ENCODE measurements around the gene ZFP92.

Gene ZFP92

GRCh38 chrX:153410373-153410772, 899 bp upstream of the ZFP92 start:
- Histone ChIP-seq H3K4me1 (ENCODE audit: insufficient read depth, insufficient read length) (peaks cover 2% of the 10 kb centered on the region), H3K27me3 (ENCODE audit: insufficient read depth, insufficient read length) (peaks cover 24% of the 10 kb centered on the region), H3K36me3 (ENCODE audit: insufficient read depth, insufficient read length, low read length) (no peaks in the 10 kb centered on the region), H3K9me3 (ENCODE audit: insufficient read depth, low read length) (no peaks in the 10 kb centered on the region), H3K4me3 (ENCODE audit: insufficient read length, low read depth) (no peak overlapping the region), H3K9ac (ENCODE audit: insufficient read length, low read depth) (no peak overlapping the region)
- no peak for DNase-seq (ENCODE audit: low read depth, low spot score)
- TF ChIP-seq ZNF274 (IDR thresholded peaks at IDR 0.05; ENCODE audit: low read depth, low read length) (no peak), YY1 (IDR thresholded peaks at IDR 0.05; ENCODE audit: insufficient read depth, insufficient read length) (no peak), SUZ12 (IDR thresholded peaks at IDR 0.05; ENCODE audit: extremely low read depth, insufficient read depth, insufficient read length) (no peak)

GRCh38 chrX:153410888-153411254, 401 bp upstream of the ZFP92 start:
- H3K9me3 ChIP-seq (ENCODE audit: insufficient read depth, low read length), result no peaks in the 10 kb centered on the region
- DNase-seq (ENCODE audit: low read depth, low spot score), result no peak
- TF ChIP-seq ZNF274 (IDR thresholded peaks at IDR 0.05; ENCODE audit: low read depth, low read length) (no peak), SUZ12 (IDR thresholded peaks at IDR 0.05; ENCODE audit: extremely low read depth, insufficient read depth, insufficient read length) (no peak), YY1 (IDR thresholded peaks at IDR 0.05; ENCODE audit: insufficient read depth, insufficient read length) (no peak)
- H3K27me3 ChIP-seq (ENCODE audit: insufficient read depth, insufficient read length), result peaks cover 24% of the 10 kb centered on the region
- H3K9ac ChIP-seq (ENCODE audit: insufficient read length, low read depth), result no peak overlapping the region
- no peaks in the 10 kb centered on the region for H3K36me3 ChIP-seq (ENCODE audit: insufficient read depth, insufficient read length, low read length)
- peaks cover 2% of the 10 kb centered on the region for H3K4me1 ChIP-seq (ENCODE audit: insufficient read depth, insufficient read length)
- H3K4me3 ChIP-seq (ENCODE audit: insufficient read length, low read depth), result no peak overlapping the region

DNA sequence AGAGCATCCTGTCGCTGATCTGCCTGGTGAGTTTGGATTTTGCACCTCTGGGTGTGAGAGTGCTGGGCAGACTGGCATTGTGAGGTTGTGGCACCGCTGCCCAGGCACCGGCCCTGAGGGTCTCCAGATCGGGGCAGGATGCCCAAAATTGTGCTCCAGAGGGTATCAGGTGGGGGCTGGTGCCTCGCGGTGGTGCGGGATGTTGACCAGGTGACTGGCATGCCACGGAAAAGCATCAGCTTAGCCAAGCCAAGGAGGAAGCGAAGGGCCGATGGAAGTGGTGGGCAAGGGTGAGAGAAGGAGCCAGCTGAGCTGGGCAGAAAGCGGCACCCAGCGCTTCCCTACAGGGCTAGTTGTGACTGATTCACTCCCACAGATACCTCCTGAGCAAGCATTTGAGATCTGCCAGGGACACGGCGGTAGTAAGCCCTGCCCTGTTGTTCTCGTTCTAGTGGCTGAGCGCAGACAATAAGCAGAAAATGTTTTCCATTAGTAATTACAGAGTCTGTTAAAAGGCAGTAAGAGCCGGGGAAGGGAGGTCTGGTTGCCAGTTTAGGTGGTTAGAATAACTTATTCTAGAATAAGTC, 809 bp downstream of the ZFP92 start:
- H3K9ac ChIP-seq (ENCODE audit: insufficient read length, low read depth), result no peak overlapping the region
- DNase-seq (ENCODE audit: low read depth, low spot score), result no peak
- no peaks in the 10 kb centered on the region for H3K9me3 ChIP-seq (ENCODE audit: insufficient read depth, low read length)
- H3K36me3 ChIP-seq (ENCODE audit: insufficient read depth, insufficient read length, low read length), result no peaks in the 10 kb centered on the region
- H3K27me3 ChIP-seq (ENCODE audit: insufficient read depth, insufficient read length), result peaks cover 24% of the 10 kb centered on the region
- H3K4me3 ChIP-seq (ENCODE audit: insufficient read length, low read depth), result peak overlapping the region; percentile 11
- peaks cover 2% of the 10 kb centered on the region for H3K4me1 ChIP-seq (ENCODE audit: insufficient read depth, insufficient read length)
- TF ChIP-seq YY1 (IDR thresholded peaks at IDR 0.05; ENCODE audit: insufficient read depth, insufficient read length), result no peak
- no peak for TF ChIP-seq SUZ12 (IDR thresholded peaks at IDR 0.05; ENCODE audit: extremely low read depth, insufficient read depth, insufficient read length)
- TF ChIP-seq ZNF274 (IDR thresholded peaks at IDR 0.05; ENCODE audit: low read depth, low read length), result no peak

GRCh38 chrX:153412746-153413720, 1.8 kb downstream of the ZFP92 start:
- Histone ChIP-seq H3K4me3 (ENCODE audit: insufficient read length, low read depth) (no peak overlapping the region), H3K9me3 (ENCODE audit: insufficient read depth, low read length) (no peaks in the 10 kb centered on the region), H3K9ac (ENCODE audit: insufficient read length, low read depth) (no peak overlapping the region), H3K27me3 (ENCODE audit: insufficient read depth, insufficient read length) (peaks cover 24% of the 10 kb centered on the region), H3K4me1 (ENCODE audit: insufficient read depth, insufficient read length) (peaks cover 2% of the 10 kb centered on the region), H3K36me3 (ENCODE audit: insufficient read depth, insufficient read length, low read length) (no peaks in the 10 kb centered on the region)
- no peak for DNase-seq (ENCODE audit: low read depth, low spot score)
- no peak for TF ChIP-seq ZNF274 (IDR thresholded peaks at IDR 0.05; ENCODE audit: low read depth, low read length)
- no peak for TF ChIP-seq SUZ12 (IDR thresholded peaks at IDR 0.05; ENCODE audit: extremely low read depth, insufficient read depth, insufficient read length)
- TF ChIP-seq YY1 (IDR thresholded peaks at IDR 0.05; ENCODE audit: insufficient read depth, insufficient read length), result no peak

DNA sequence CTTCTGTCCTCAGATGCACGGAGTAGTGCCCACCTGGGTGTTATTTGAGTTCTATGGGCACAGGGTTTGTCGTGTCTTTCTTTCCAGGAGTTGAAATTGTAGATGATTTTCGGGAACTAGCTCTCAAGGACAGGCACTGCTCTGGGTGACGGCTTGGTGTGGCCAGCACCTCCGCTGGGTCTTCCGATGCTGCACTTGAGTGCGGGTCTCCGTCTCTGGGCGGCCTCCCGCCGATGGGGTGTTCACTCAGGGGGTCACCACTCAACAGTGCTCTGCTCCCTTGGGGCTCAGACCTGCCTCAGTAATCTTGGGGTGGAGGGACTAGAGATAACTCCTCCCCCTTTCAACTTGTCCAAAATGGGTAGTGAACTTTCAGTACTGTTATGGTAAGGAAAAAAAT, 2.5 kb downstream of the ZFP92 start:
- no peak overlapping the region for H3K4me3 ChIP-seq (ENCODE audit: insufficient read length, low read depth)
- H3K4me1 ChIP-seq (ENCODE audit: insufficient read depth, insufficient read length), result peaks cover under 1% of the 10 kb centered on the region
- TF ChIP-seq YY1 (IDR thresholded peaks at IDR 0.05; ENCODE audit: insufficient read depth, insufficient read length) (no peak), SUZ12 (IDR thresholded peaks at IDR 0.05; ENCODE audit: extremely low read depth, insufficient read depth, insufficient read length) (no peak), ZNF274 (IDR thresholded peaks at IDR 0.05; ENCODE audit: low read depth, low read length) (no peak)
- H3K36me3 ChIP-seq (ENCODE audit: insufficient read depth, insufficient read length, low read length), result no peaks in the 10 kb centered on the region
- no peaks in the 10 kb centered on the region for H3K9me3 ChIP-seq (ENCODE audit: insufficient read depth, low read length)
- H3K27me3 ChIP-seq (ENCODE audit: insufficient read depth, insufficient read length), result peaks cover 24% of the 10 kb centered on the region
- no peak overlapping the region for H3K9ac ChIP-seq (ENCODE audit: insufficient read length, low read depth)
- DNase-seq (ENCODE audit: low read depth, low spot score), result no peak

DNA sequence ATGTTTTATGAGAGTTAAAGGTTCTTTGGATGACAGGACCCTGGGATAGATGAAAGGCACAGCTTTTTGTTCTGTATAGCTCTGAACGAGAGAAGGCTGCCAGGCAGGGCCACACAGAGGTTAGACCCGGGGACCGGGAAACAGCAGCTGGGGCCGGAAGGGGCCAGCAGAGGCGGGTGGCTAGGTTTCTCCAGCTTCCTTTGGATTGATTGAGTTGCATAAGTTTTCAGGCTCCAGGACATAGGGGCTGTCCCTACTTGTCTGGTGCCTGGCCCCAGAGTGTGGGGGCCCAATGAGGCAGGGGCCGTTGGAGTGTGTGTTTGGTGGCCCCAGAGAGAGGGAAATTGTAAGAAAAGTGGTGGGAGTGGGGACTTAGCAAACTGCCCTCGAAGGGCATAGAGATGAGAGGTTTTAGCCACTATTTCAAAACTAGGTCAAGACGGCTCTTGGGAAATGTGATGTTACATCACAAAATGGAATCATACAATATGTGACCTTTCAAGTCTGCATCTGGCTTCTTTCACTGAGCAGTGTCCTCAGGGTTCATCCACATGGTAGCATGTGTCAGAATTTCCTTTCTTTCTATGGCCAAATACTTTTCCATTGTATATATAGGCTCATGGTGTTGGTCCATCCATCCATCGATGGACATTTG, 3.7 kb downstream of the ZFP92 start:
- Histone ChIP-seq H3K9ac (ENCODE audit: insufficient read length, low read depth) (no peak overlapping the region), H3K4me1 (ENCODE audit: insufficient read depth, insufficient read length) (no peaks in the 10 kb centered on the region), H3K4me3 (ENCODE audit: insufficient read length, low read depth) (no peak overlapping the region), H3K36me3 (ENCODE audit: insufficient read depth, insufficient read length, low read length) (no peaks in the 10 kb centered on the region), H3K27me3 (ENCODE audit: insufficient read depth, insufficient read length) (peaks cover 24% of the 10 kb centered on the region), H3K9me3 (ENCODE audit: insufficient read depth, low read length) (no peaks in the 10 kb centered on the region)
- DNase-seq (ENCODE audit: low read depth, low spot score), result no peak
- no peak for TF ChIP-seq ZNF274 (IDR thresholded peaks at IDR 0.05; ENCODE audit: low read depth, low read length)
- TF ChIP-seq SUZ12 (IDR thresholded peaks at IDR 0.05; ENCODE audit: extremely low read depth, insufficient read depth, insufficient read length), result no peak
- no peak for TF ChIP-seq YY1 (IDR thresholded peaks at IDR 0.05; ENCODE audit: insufficient read depth, insufficient read length)

Measured in NT2/D1 (cell line).